Measurements from ENCODE around the gene SHC3. TPM values are rescaled to one million over a fixed set of nuclear protein-coding genes. Genes with fewer than 3 reads are reported as not detected.

The SHC3 gene
- total RNA-seq, 1 donor from 2014 or later = 1.1 TPM

DNA sequence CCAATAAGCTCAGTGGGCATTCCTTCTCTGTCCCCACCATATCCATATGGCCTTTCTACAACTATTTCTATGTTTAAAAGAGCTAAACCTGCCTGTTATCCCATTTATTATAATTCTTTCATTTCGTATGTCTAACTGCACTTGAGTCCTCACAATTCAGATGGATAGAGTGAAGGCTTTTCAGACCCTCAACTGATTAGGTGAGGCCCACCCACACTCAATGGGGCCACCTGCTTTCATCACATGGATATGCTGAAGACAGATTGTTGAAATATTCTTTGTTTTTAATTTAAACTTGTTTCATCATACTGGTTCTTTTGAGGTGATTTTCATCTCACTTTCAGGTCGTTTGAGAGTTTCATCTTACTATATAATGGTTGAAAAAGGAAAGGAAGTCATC is 193.0 kb downstream of the SHC3 start:
- DNase-seq (ENCODE audit: low read depth) = no peak

DNA sequence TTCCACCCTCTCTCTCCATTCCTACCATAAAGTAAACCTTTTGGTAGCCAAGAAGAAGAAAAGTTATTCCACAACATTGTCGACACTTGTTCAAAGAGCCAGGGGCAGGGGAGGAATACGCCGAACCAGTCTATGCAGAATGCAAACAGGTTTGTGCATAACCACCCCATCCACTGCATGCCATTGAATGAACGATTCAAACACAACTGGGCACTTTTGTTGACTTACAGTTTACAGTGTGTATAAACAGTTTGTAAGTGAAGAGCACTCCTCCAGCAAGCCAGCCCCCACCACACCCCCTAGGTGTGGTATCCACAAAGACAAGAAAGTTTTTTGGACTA is 194.1 kb downstream of the SHC3 start:
- no peak for DNase-seq (ENCODE audit: low read depth)

DNA sequence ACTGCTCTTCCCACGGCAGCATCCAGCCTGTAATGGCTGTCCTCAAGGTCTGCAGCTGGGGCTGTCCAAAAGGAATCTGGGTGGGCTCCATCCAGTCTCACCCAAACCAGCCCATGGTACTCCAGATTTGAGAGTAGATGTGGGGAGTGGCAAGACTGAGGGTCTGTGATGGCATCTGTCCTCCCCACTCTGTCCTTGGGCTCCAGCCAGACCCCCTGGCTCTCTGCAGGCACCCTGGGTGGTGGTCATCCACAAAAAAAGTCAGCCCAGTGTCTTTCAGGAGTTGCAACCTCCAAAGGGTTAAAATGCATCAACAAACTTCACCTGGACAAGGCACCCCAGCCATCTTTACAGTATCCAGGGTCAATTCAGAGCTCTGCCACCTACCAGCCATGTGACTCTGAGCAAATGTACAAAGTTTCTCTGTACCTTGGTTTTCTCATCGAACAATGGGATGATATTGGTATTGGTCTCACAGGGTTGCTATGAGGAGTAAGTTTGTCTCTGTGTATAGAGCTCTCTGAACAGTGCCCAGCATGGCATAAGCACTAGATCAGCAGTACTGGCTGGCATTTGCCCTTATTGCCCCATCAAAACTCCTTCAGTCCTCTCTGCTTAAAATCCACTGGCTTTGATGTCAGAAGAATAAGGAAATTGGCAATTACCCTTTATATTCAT is 194.6 kb downstream of the SHC3 start:
- DNase-seq (ENCODE audit: low read depth) = no peak

DNA sequence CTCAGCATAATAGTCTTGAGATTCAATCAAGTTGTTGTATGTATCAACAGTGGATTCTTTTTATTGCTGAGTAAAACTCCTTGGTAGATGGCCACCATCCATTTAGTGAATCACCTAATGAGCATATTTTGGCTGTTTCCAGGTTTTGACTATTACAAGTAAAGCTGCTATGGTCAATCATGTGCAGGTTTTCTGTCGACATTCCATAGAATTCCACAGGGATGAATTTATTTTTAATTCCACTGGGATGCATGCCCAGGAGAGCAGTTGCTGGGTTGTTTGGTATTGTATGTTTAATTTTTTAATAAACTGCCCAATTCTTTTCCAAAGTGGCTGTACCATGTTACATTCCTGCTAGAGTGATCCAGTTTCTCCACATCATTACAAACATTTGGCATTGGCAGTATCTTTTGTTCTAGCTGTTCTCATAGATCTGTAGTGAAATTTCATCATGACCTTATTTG is 197.8 kb downstream of the SHC3 start:
- DNase-seq (ENCODE audit: low read depth) = no peak

DNA sequence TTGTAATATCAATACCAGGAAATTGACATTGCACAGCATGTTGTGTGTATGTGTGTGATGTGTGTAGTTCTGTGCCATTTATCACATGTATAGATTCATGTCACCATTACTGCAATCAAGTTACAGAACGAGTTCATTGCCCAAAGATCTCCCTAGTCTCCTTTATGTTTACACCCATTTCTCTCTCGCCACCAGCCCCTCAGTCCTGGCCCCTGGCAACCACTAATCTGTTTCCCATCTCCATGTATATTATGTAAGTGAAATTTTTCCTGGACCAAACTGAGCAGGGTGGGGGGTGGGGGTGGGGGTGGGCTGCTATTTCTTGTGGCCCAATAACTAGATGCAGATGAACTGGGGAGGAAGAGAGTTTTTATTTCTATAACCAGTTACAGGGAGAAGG is 198.8 kb downstream of the SHC3 start:
- DNase-seq (ENCODE audit: low read depth) = no peak

DNA sequence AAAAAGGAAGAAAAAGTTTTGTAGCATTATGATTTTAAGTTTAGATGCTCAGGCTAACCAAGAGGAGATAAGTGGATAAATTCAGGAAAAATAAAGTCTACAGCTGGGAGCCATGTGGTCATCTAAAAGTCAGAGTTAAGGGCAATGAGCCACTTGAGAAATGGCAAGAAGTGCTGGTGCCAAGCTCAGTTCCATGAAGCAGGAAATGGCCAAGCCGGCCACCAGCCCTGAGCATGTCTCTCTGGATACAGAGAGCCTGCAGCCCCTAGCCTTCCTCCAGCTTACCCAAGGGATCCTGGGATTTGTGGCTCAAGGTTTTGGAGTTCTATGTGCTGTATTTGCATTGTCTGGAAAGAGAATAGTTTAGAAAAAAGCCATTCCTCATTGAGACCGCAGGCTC is 199.6 kb downstream of the SHC3 start:
- DNase-seq (ENCODE audit: low read depth) = no peak

DNA sequence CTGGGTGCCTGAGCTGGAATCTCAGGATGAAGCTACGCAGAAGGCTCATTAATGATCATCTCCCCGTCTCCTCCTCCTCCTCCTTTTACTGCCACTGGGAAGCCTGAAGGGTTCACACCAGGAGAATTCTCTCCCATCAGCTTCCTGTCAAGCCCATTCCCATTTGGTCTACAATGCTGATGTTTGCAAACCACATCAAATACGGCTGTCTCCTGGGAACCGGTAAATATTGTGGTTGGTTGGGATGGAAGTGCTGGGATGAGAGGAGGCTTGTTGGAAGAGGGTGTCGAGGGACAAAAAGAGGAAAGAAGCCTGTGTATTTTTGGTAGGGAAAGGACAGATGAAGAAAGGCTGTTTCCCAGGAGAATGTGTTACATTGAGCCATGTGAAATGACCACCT is 200.6 kb downstream of the SHC3 start:
- no peak for DNase-seq (ENCODE audit: low read depth)

DNA sequence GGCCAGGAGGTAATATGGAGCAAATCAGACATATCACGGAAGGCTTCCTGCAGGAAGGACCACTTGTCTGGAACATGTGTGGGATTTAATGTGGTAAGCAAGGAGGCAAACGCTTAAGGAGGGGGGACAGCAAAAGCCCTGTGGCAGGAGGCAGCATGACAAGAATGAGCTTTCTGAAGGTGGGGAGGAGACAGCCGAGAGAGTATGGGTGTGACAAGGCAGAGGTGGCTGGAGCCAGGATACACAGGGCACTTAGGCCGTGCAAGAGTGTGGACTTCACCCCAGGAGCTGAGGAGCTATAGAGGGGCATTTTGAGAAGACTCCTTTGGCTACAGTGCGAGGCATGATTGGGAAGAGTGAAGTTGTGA is 201.7 kb downstream of the SHC3 start:
- DNase-seq (ENCODE audit: low read depth) = no peak

DNA sequence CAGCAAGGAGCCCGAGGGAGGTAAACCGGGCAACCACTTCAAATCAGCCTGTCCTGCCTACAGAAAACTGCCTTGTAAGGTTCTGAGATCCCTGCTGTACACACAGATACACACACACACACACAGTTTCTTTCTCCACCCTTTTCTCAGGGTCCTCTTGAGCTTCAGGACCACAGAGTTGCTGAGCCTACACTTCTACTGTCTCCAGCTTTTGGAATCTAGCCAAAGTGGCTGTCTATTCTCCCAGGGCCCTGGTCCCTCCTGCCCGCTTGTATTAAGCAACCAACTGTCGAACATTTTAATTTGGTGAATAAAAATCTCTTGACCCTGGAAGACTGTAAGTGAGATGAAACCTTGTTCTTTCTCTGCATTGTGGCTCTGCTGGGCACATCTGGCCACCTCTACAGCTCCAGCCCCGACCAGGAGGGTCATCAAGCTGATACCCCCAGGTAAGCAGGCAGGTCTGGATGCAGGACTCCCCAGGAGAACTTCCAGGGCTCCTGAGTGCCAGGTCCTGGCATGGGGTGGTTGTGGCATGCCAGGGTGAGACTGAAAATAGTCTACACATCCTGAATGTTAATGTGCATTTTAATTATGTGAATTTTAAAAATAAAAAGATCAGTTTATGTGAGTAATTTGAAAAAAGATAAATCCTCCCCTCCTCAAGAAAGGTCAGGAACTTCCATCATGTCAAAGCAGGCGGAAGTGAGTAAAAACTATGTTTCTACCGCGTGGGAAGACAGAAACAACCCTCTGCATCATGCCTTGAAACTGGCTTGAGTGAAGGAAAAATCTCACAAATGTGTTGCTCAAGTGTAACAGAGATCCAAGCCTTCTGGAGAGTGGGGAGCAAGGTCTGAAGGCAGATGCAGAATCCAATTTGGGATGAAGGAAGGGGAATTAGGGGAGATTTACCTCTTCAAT is 202.4 kb downstream of the SHC3 start:
- no peak for DNase-seq (ENCODE audit: low read depth)

DNA sequence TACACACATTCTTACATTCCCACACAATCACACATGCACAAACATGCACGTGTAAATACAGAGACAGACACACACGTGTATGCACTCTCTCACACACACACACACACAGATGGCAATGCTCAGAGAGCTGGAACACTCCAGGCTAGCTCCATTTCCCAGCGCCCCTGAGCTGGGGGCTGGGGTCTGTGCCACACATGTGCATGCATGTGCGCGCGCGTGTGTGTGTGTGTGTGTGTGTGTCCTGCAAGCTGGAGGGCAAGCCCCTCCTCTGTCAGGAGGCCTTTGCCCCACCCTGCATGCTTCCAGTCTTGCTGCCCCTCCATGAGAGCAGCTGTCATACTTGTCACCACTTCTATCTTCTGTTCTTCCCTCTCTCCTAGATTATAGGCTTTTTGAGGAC is 204.0 kb downstream of the SHC3 start:
- no peak for DNase-seq (ENCODE audit: low read depth)

DNA sequence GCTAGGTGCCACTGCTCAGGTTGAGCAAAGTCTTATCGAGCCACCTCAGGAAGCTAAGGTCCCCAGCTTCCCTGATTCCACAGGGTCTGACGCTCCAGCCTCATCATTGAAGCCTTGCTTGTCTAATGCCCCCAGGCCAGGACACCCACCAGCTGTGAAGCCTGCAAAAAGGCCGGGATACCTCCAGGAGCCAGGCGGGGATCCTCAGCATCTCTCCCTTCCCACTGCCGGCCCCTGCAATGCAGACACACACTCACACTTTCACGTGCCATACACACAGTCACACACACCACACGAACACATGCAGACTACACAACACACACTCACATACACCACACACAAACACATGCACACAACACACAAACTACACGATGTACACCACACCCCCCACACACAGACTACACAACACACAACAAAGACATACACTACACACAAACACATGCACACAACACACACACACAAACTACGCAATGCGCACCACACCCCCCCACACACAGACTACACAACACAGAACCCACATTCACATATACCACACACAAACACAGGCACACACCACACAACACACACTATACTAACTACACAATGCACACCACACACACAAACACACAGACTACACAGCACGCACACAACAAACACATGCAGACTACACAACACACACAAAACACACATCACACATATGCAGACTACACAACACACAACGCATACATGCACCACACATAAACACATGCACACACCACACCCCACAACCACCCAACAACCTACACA is 205.2 kb downstream of the SHC3 start:
- DNase-seq (ENCODE audit: low read depth) = no peak

DNA sequence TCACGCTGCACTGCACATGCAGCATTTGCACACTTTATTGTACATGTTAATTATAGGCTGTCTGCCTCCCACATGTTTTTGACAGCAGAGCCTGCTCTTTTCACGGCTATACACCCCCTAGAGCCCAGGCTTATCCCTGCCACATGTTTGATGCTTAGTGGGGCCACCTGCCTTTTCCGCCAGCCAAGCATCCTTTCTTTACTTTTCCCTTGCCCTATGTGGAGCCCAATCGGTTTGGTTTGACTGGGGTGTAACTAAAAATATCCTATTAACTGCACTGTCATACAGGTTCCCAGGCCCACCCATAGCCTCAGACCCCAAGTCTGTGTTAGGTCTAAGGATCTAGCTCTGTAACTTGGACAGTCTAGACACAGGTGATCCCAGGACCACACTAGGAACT is 206.2 kb downstream of the SHC3 start:
- DNase-seq (ENCODE audit: low read depth) = no peak

DNA sequence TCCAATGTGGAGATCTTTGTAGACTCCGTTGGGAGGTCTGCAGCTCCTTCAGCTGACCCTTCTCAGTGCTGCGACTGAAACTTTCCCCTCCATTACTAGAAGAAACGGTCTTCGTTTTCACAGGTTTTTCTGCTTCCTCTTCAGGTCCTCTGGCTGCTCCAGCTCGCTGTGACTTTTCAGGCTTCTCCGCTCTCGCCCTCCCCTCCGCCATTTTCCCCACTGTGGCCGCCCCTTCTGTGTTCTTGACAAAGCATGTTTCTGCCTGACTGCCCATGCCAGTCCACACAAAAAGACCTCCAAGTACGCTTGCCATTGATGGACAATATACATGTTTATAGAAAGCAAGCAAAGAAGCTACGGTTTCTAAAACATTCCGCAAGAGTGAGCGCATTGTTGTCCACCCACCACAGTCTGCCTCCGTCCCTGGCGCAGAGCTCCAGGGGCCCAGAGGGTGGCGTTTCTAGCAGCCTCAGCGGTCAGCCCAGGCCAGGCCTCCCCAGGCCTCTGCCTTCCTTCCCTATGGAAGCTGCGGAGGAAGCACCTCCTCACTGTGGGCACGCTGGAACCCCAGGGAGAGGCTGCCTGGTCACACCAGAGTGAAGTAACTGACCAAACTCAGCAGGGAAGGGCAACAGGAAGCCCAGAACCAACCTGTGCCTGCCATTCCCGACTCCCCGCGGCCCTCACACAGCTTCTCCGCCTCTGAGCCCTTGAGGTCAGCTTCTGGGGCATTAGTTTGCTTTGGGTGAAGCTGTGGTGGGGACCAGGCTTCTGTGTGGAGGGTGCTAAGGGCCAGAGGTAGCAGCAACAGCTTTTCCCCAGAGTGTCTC is 207.3 kb downstream of the SHC3 start:
- DNase-seq (ENCODE audit: low read depth) = no peak

DNA sequence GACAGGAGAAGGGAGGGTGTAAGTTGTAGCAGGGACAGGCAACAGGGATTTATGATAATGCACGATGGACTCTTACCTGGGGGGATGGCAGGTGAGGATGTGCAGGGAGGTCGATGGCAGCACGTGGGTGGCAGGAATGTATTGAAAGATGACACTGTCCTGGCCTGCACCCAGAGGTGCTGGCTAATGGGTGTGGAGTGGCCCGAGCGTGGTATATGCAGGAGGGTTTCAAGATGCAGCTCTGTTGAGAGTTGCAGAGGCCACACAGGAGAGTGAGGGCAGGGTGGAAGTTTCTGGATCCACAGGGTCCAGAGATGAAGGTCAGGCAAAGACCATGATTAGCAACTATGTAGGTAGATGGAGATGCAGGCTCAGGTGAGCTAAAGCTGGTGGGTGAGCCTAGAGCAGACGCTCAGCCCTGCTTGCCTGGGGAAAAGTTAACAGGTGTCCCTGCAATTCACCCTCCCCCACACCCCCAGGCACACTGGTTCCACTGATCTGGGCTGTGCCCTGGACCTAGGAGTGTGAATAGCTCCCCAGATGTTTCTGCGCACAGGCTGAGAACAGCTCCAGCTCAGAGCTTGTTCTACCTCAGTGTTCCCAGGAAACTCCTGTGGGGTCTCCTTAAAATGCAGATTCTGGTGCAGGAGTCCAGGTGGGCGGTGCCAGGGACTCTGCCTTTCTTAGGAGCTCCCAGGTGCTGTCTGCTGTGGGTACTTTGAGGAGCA is 208.8 kb downstream of the SHC3 start:
- no peak for DNase-seq (ENCODE audit: low read depth)

DNA sequence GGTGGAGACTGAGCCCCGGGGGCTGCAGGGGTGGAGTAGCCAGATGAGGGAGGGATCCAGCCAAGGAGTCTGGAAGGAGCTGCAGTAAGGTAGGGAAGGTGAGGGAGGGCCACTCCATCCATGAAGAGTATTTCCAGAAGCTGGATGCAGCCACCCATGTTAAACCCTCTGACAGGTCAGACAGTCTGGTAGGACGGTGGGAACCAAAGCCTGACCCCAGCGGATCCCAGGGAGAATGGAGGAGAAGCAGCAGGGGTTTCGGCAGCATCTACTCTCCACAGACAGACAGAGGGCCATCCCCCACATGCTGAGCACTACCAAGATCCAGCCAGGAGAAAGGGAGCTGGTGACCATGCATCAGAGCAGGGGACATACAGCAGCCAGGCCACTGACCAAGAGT is 209.8 kb downstream of the SHC3 start:
- no peak for DNase-seq (ENCODE audit: low read depth)

DNA sequence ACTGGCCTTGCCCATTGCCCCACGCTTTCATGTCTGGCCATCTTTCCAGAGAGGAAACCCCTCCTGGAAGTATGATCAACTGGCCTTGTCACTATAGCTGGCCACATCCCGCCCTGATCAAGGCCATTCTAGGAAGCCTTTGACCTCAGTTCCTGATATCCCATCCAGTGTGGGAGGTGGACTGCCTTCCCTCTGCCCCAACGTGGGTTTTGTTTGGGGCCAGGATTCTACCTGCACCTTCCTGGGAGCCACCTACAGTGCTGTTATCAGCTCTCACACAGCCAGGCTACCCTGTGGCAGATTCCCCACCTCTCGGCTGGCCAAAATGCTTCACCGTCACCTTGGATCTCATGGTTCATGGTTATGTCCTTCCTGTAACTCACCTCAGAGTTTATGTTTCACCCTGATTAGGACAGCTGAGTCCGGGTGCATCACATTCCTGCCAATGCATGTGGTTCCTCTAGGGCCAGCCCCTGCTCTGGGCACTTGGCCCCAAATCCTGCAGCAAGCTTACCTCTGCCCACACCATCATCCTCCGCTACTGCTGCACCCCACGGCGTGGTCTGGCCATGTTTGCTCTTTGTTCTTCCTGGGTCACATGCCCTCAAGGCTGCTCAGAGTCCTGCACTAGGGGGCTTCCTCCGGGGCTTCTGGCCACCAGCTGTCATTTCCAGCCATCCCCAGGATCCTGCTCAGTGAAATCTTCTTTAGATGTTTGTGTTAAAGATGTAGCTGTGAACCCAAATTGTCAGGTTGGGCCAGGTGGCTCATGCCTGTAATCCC is 211.5 kb downstream of the SHC3 start:
- DNase-seq (ENCODE audit: low read depth) = no peak

DNA sequence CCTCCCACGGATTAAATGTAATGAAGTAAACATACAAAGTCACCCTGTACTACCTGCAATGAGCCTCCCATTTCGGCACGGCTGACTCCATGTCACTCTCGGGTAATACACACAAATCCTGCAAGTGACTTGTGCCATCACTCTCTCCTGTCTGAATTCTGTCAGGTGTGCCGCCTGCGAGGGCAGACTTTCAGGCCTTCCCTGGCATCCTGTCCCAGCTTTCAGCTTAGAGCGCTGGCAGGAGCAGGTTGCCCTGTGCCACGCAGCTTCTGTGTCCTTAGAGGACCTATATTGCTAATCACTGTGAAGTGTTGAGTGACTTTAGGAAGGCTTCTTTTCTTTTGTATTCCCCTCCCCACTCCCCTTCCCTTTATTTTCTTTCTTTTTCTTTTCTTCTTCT is 213.1 kb downstream of the SHC3 start:
- DNase-seq (ENCODE audit: low read depth) = no peak

DNA sequence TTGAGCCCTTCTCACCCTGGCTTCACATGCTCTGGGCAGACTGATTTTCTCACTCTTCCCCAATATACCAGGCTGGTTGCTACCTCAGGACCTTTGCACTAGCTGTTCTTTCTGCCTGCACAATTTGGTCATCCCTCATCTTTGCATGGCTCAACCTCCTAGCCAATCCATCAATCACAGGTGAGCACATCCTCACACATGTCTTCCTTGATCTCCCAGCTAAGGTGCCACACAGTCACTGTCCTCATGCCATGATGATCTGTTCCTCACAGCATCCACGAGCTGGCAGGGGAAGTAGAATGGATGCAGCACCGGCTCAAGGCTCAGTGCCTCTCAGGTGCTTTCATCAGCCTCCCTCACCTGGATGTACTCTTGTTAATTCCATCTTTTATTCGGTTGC is 218.0 kb downstream of the SHC3 start:
- DNase-seq (ENCODE audit: low read depth) = no peak

DNA sequence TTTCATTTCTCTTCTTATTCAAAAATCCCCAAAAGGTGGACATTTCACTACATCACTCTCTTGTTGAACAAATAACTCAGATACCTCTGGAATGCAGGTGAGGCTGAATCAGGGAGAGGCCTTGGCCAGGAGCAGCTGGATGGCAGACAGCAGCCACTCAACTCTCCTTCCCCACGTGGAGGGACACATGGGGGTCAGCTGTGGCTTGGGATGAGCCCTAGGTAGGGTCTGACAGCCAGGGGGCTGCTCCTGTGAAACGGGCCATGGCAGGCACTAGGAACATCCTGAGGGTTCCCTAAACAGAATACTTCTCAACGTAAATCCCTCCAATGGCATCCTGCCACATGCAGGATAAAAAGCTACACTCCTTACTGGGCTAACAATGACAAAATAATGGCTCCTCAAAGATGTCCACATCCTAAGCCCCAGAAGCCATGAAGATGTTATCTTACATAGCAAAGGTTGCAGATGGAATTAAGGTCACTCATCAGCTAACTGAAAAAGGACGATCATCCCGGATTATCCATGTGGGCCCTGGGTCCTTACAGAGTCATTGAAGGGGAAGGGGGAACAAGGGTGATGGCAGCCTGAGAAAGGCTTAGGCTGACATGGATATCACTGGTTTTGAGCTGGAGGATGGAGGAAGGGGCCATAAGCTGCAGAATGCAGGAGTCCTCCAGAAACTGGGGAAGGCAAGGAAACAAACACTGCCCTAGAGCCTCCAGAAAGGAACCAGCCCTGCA is 218.7 kb downstream of the SHC3 start:
- DNase-seq (ENCODE audit: low read depth) = no peak

DNA sequence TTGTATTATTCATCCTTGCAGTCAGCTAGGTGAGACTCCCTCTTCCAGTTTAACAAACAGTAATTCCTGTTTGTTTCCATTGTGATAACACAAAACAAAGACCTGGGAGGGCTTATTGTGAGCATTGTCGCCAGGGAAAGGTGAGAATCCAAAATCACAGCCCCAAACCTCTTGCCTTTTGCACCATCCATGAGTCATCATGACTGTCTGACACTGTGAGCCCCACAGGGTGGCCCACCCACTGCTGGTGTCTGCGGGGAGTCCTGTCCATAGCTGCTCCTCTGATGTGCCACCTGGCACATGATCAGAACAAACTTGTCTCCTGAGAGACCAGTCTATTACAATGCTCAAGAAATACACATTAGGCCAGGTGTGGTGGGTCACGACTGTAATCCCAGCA is 221.1 kb downstream of the SHC3 start:
- DNase-seq (ENCODE audit: low read depth) = no peak
